Left renal pelvis (tissue), 4 donors: Measurements from ENCODE around the gene PSMG3. TPM values are rescaled to one million over a fixed set of nuclear protein-coding genes. Genes with fewer than 3 reads are reported as not detected.

Experiments
- DNase-seq, 4 donors: peaks; one replicate each; pipeline ENCODE4 v3.0.0-alpha.2; 2013; ENCODE audit warnings: low read depth in 4 of 4, low spot score in 3 of 4
- polyA plus RNA-seq, 4 donors: library from polyadenylated mRNA; unstranded; fragments of 120-200 nt; gene quantifications; one replicate each; pipeline ENCODE4 v1.2.1, GENCODE V29; 2013; ENCODE audit not compliant: insufficient read length in 4 of 4

PSMG3 gene
- polyA plus RNA-seq, 4 donors, result 25.4 to 35.6 (median 31.2) TPM

DNA sequence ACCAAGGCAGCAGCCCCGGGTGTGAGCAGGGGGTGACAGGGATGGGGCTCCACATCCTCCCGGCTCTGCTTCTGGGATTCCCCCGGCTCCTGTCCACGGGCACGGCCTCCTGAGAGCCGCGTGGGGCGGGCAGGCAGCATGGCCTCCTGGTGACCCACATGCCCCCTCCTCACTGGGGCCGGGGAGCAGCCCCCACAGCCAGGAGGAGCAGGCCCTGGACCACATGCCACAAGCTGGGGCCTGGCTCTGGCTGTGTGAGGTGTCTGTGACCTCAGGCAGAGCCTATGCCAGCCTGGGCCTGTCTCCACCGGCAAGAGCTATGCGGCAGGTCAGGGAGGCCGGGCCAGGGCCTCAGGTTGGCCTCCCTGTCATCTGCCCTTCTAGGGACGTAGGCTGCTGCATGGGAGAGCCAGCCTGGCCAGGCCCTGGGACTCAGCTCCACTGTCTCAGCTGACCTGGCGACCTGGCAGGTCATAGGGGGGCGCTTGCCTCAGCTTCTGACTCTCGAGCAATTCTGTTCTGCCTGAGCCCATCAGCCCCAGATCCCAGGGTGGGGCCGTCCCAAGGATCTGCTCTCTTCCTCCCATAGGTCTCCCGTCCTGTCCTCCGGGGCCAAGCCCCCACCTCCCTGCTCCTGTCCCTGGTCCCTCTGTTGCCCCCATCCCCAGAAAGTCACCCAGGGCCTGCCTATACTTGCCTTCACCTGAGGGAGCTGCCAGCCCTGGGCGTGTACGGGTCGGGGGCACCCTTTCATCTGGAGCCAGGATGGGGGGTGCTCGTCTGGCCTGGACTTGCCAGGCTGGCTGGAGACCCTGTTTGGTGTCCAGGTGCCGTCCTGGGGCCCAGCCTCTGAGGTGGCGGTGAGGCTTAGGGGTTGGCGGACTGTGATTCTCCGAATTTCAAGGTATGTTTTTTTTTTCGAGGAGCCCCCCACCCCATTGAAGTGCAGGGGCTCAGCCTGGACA is 9.9 kb downstream of the PSMG3 start:
- DNase-seq, result no peak

GRCh38 chr7:1558841-1559625 is 10.8 kb downstream of the PSMG3 start:
- no peak for DNase-seq

GRCh38 chr7:1558181-1558811 is 11.5 kb downstream of the PSMG3 start:
- DNase-seq, result no peak

DNA sequence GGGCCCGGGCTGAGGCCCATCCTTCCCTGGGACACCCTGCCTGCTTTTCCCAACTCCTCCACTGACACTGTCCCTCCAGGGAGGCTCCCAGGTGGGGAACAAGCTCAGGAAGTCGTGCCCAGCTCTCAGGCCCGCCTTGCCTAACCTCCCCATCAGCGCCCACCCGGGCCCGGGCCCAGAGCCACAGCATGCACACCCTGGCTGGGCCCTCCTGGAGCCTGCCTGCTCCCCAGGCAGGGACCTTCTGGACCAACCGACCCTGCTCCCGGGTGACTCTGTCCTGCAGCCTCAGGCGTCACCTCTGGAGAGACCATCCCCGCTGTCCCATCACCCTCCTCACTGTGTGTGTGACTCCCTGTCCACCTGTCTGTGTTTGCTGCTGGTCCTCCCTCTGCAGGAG is 12.1 kb downstream of the PSMG3 start:
- no peak for DNase-seq

- no peak for DNase-seq
Observed at GRCh38 chr7:1557006-1557405, 12.8 kb downstream of the PSMG3 start.

- DNase-seq, result peak in 1 of 4 donors; percentile 60
Observed at GRCh38 chr7:1555813-1556543, 13.9 kb downstream of the PSMG3 start, which contains the start of gene TMEM184A. Gene TMEM184A (minus strand): TSS chr7:1556205. CDS start chr7:1555484, 721 bp downstream.

DNA sequence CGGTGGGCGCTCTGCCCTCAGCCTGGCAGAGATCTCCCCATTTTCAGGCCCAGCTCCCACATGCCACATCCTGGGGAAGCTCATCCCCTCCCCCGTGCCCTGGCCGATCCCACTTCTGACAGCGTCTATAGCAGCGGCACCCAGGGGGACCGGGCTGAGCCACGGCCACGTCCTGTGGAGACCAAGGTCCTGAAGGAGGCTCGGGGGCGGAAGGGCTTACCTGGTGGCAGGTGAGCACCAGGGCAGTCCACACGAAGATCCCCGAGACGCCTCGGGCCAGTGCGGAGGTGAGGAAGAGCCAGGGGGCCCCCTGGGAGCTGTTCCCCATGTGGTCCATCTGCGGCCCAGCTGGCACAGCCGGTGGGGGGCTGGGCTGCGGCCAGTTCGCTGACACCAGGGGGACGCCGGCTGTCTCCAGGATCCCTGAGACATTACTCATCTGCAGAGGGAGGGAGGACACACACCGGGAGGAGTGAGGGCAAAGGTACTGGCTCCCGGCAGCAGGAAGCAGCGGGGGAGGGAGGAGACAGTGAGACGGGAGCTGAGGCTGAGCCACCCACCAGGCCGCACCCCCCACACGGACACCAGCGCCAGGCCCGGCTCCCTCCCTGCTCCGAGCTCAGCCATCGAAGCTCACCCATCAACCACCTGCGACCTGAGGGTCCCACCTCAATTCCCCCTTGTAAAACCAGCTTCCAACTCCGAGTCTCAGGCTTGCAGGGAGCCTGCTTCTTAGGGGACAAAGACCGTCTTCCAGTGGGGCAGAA is 14.6 kb downstream of the PSMG3 start:
- DNase-seq, result peak in 1 of 4 donors; percentile 73

DNA sequence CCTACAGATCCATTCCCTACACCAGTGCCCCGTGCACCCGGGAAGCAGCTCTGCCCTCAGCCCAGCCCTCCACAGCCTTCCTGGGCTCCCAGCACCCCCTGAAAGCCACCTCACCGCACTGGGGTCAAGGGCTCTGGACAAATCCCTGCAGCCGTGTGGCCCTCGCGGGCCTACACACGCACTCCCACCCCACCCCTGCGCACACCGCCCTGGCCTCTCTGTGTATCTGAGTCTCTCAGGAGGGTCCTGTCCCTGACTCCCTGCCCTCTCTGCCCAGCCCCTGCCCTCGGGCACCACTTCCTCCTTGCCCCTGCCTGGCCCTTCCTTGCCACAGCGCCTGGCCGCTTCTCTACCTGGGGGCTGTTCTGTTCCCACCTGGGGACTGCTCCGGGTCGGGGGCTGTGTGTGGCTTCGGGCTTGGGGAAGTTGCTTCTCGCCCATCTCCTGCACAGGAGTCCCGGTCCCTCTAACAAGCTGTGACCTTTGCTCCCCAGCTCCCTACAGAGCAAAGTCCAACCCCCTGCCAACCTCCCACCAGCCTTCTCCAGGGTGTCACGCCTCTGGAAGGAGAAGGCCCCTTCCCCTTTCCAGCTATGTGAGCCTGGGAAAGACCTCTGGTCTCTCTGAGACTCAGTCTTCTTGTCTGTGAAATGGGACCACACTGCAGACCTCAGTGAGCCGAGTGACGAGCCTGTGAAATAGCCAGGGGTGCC is 15.3 kb downstream of the PSMG3 start:
- no peak for DNase-seq

DNA sequence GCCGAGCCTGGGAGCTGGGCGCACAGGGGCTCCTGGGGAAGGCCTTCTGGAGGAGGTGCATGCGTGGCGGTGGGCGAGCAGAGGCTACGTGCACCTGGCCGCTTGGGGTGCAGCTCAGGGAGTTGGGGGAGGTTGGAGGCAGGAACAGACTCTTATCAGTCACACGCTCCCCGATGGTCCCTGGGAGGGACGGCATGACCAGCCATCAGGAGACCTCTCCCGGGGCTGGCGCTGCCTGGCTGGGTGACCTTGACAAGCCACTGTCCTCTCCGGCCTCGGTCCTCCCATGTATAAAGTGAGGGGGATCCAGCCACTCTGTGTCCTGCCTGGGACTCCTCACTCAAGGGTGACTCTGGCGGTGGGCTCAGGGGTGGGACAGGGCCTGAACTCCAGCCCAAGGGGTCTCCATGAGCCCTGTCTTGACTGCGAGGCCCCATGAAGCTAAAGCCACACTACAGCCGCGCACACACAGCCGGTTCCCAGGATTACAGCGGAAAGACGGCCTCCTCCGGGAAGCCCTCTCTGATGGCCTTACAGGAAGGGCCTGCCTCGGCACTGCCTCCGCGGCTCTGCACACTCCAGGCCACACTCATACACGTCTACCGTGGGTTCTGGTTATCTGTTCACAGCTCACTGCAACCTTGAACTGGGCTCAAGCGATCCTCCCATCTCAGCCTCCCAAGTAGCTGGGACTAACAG is 16.2 kb downstream of the PSMG3 start:
- DNase-seq, result no peak

- DNase-seq, result no peak
Observed at GRCh38 chr7:1552200-1552599, 17.6 kb downstream of the PSMG3 start.

GRCh38 chr7:1550846-1551155 is 19.0 kb downstream of the PSMG3 start:
- DNase-seq, result no peak

DNA sequence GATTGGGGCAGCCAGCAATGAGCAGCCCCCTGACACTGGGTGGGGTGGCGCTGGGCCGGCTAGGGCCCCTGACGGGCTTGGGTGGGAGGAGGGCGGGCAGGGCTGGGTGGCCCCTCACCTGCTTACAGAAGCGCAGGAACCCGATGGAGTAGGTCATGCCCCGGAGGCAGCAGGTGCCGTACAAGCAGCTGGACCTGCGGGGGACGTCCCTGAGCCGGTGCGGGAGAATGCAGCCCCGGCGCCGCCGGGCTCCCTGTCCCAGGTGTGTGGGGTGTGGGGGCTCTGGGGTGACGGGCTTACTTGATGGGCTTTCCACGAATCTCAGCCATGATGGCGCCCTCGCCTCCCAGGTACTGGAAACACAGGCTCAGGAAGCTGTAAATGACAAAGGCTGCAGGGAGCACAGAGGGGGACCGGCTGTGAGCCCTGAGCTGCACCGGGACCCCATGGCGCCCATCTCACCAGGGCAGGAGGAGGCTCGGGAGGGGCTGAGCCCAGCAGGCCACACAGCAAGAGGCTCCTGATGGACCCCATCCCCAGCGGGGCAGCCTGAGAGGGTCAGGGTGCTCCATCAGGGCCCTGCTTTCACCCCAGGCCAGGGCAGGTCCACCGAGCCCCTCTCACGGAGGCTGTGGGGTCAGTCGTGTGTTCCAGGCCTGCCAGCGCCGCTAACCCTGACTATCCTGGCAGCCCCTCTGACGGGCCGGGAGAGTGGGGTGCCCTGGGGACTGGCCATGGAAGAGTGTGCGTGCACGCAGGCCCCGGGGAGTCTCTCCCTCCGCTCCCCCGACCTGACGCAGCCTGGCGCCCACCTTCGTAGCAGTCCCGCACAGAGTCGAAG is 19.6 kb downstream of the PSMG3 start:
- no peak for DNase-seq

DNA sequence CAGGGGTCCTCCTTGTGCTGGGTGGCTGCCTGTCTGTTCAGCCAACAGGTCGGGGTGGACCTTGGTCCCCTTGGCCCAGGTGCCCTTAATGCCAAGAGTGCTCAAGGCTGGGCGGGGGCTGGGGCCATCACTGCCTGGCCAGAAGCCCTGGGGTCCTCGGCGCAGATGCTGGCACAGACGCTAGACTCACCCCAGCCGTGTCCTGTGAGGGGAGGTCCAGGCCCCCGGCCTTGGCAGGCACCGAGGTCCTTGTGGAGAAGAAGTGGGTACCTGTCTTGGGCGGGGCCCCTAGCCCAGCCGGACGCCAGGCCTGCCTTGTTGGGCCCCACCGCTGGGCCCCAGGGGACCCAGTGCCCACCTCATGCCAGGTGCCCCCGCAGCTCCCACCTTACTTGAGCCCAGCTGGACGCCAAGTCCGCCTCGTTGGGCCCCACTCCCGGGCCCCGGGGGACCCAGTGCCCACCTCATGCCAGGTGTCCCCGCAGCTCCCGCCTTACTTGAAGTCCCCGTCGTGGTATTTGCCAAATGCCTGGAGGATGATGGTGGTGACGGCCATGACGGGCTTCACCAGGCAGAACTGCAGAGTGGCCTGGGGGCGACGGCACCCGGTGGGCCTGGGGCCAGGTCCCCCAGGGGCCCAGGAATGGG is 20.4 kb downstream of the PSMG3 start:
- DNase-seq, result no peak

GRCh38 chr7:1548944-1549343 is 20.9 kb downstream of the PSMG3 start:
- DNase-seq, result no peak

DNA sequence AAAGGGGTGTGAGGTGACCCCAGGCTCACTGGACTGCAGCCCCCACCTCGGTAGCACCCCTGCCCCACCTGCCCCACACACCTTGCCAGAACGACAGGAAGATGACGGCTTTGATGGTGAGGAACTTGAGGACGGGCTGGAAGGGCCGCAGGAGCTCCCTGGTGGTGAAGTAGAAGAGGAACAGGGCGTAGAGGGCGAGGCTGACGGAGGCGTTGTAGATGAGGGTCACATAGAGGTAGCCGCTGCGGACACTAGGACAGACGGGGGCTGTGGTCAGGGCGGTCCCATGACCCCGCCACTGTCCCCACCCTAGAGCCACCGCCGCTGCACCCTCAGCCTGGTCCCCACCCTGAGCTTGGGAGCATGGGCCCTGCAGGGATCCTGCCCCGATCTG is 21.4 kb downstream of the PSMG3 start:
- DNase-seq, result no peak

GRCh38 chr7:1547777-1548437 is 21.9 kb downstream of the PSMG3 start:
- no peak for DNase-seq
